SK-N-MC (cell line): ENCODE data around the gene SPRING1.

Experiments used
- EZH2 ChIP-seq: fragments of 200-600 bp; sonication (generic); IDR thresholded peaks from one replicate; pipeline ENCODE4 v1.6.1; 2017; ENCODE audit warnings: antibody characterized with exemption
- POLR2AphosphoS5 ChIP-seq: IDR thresholded peaks from 2 replicates; pipeline ENCODE4 v1.6.1; 2012; ENCODE audit warnings: mild to moderate bottlenecking, low read depth, low read length, borderline replicate concordance

DNA sequence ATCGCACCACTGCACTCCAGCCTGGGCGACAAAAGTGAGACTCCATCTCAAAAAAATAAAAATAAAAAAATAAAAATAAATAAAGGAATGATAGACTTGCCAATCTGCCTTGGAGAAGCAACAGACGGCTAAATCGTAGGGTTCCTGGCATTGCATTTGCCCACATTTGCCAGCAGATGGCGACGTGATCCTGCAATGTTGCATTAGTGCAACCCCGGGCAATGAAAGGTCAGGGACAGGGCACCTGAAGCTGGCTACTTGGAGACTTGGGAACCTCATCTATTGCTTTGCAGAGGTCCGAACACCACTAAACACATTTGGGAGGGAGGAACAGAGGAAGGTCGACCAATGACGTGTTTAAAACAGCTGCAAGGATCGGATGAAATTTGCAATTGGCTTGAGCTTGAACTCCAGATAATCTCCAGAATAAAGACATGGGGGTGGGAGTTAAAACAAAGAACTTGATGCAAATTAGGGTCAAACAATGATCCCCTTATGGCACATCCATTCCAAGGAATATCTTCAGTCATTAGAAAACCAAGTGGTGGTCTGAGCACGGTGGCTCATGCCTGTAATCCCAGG, 34.6 kb downstream of the SPRING1 start:
- no peak for TF ChIP-seq POLR2AphosphoS5
- no peak for TF ChIP-seq EZH2
